Large intestine (tissue), 3 donors: ENCODE results near the gene MTUS2. TPM values are rescaled to one million over a fixed set of nuclear protein-coding genes. Genes with fewer than 3 reads are reported as not detected.

ENCODE experiments used
- DNase-seq, 2 donors: peaks; one replicate each; pipeline versions ENCODE4 v3.0.0 to v3.0.0-alpha.2; 2013
- H3K27ac ChIP-seq: one replicate; pipeline ENCODE4 v1.5.1; 2013; ENCODE audit warnings: low read length
- H3K27me3 ChIP-seq: 2 replicates; pipeline ENCODE4 v1.6.1; 2013; ENCODE audit warnings: low read length; ENCODE audit not compliant: control insufficient read depth, insufficient read depth
- H3K36me3 ChIP-seq: 2 replicates; pipeline ENCODE4 v1.6.1; 2013; ENCODE audit warnings: low read length; ENCODE audit not compliant: control insufficient read depth, insufficient read depth
- H3K4me1 ChIP-seq: one replicate; pipeline ENCODE4 v1.6.1; 2013; ENCODE audit warnings: low read length; ENCODE audit not compliant: control insufficient read depth, insufficient read depth
- H3K4me3 ChIP-seq: one replicate; pipeline ENCODE4 v1.5.1; 2013; ENCODE audit warnings: low read length
- H3K9me3 ChIP-seq: one replicate; pipeline ENCODE4 v1.6.1; 2013; ENCODE audit warnings: mild to moderate bottlenecking, low read depth, low read length, moderate library complexity; ENCODE audit not compliant: control insufficient read depth
- WGBS: methylation state at CpG from one replicate; pipeline ENCODE4 v1.1.5; 2013; ENCODE audit warnings: low lambda C conversion rate; ENCODE audit not compliant: insufficient coverage; 5-methylcytosine and 5-hydroxymethylcytosine counted together
- polyA plus RNA-seq: library from polyadenylated mRNA; unstranded; fragments of 120-200 nt; gene quantifications from one replicate; pipeline ENCODE4 v1.2.1, GENCODE V29; 2013

The MTUS2 gene
- polyA plus RNA-seq, 1 donor = 1.9 TPM

- H3K27me3 ChIP-seq = no peaks in the 10 kb centered on the region
- no peaks in the 10 kb centered on the region for H3K9me3 ChIP-seq
- H3K4me3 ChIP-seq = no peak overlapping the region
- no peaks in the 10 kb centered on the region for H3K4me1 ChIP-seq
- no peak for DNase-seq
- no peak overlapping the region for H3K27ac ChIP-seq
- H3K36me3 ChIP-seq = no peaks in the 10 kb centered on the region
These were observed 464.6 kb downstream of the MTUS2 start for GRCh38 chr13:29284726-29285125.

GRCh38 chr13:29287237-29287636 is 467.1 kb downstream of the MTUS2 start:
- H3K36me3 ChIP-seq = no peaks in the 10 kb centered on the region
- H3K4me1 ChIP-seq = no peaks in the 10 kb centered on the region
- no peak overlapping the region for H3K27ac ChIP-seq
- no peak overlapping the region for H3K4me3 ChIP-seq
- no peak for DNase-seq
- no peaks in the 10 kb centered on the region for H3K27me3 ChIP-seq
- no peaks in the 10 kb centered on the region for H3K9me3 ChIP-seq
- no CpG with 5 or more reads among the region's 5 CpGs for WGBS

- no CpG with 5 or more reads among the region's 3 CpGs for WGBS
- Histone ChIP-seq H3K4me1 (no peaks in the 10 kb centered on the region), H3K4me3 (no peak overlapping the region), H3K36me3 (no peaks in the 10 kb centered on the region), H3K27me3 (no peaks in the 10 kb centered on the region), H3K27ac (no peak overlapping the region), H3K9me3 (no peaks in the 10 kb centered on the region)
- no peak for DNase-seq
These were observed 471.9 kb downstream of the MTUS2 start for GRCh38 chr13:29292045-29292444.

GRCh38 chr13:29294821-29295220 is 474.7 kb downstream of the MTUS2 start:
- no peak overlapping the region for H3K27ac ChIP-seq
- no peaks in the 10 kb centered on the region for H3K9me3 ChIP-seq
- H3K36me3 ChIP-seq = no peaks in the 10 kb centered on the region
- no peak overlapping the region for H3K4me3 ChIP-seq
- no CpG with 5 or more reads among the region's 1 CpG for WGBS
- no peak for DNase-seq
- H3K4me1 ChIP-seq = no peaks in the 10 kb centered on the region
- no peaks in the 10 kb centered on the region for H3K27me3 ChIP-seq

GRCh38 chr13:29301027-29301426 is 480.9 kb downstream of the MTUS2 start:
- Histone ChIP-seq H3K27ac (no peak overlapping the region), H3K36me3 (no peaks in the 10 kb centered on the region), H3K4me3 (no peak overlapping the region), H3K4me1 (no peaks in the 10 kb centered on the region), H3K27me3 (no peaks in the 10 kb centered on the region), H3K9me3 (no peaks in the 10 kb centered on the region)
- DNase-seq = no peak
- WGBS = no CpG with 5 or more reads among the region's 1 CpG

- no peak for DNase-seq
- H3K27ac ChIP-seq = no peak overlapping the region
- no peaks in the 10 kb centered on the region for H3K4me1 ChIP-seq
- no peaks in the 10 kb centered on the region for H3K36me3 ChIP-seq
- no peaks in the 10 kb centered on the region for H3K27me3 ChIP-seq
- H3K4me3 ChIP-seq = no peak overlapping the region
- no peaks in the 10 kb centered on the region for H3K9me3 ChIP-seq
These were observed 484.0 kb downstream of the MTUS2 start for GRCh38 chr13:29304148-29304547.

GRCh38 chr13:29310806-29311205 is 490.7 kb downstream of the MTUS2 start:
- no peaks in the 10 kb centered on the region for H3K9me3 ChIP-seq
- WGBS = no CpG with 5 or more reads among the region's 2 CpGs
- H3K27ac ChIP-seq = no peak overlapping the region
- H3K27me3 ChIP-seq = no peaks in the 10 kb centered on the region
- no peak for DNase-seq
- no peaks in the 10 kb centered on the region for H3K4me1 ChIP-seq
- H3K4me3 ChIP-seq = no peak overlapping the region
- no peaks in the 10 kb centered on the region for H3K36me3 ChIP-seq

- Histone ChIP-seq H3K4me3 (no peak overlapping the region), H3K27ac (no peak overlapping the region), H3K4me1 (no peaks in the 10 kb centered on the region), H3K27me3 (peaks cover 10% of the 10 kb centered on the region), H3K36me3 (no peaks in the 10 kb centered on the region), H3K9me3 (no peaks in the 10 kb centered on the region)
- no CpG with 5 or more reads among the region's 2 CpGs for WGBS
- DNase-seq = no peak
These were observed 495.7 kb downstream of the MTUS2 start for GRCh38 chr13:29315847-29316246.

- no peak overlapping the region for H3K27ac ChIP-seq
- no peaks in the 10 kb centered on the region for H3K4me1 ChIP-seq
- DNase-seq = no peak
- peaks cover 10% of the 10 kb centered on the region for H3K27me3 ChIP-seq
- H3K4me3 ChIP-seq = no peak overlapping the region
- no peaks in the 10 kb centered on the region for H3K36me3 ChIP-seq
- no CpG with 5 or more reads among the region's 5 CpGs for WGBS
- no peaks in the 10 kb centered on the region for H3K9me3 ChIP-seq
These were observed 497.7 kb downstream of the MTUS2 start for GRCh38 chr13:29317828-29318227.

GRCh38 chr13:29318741-29319140 is 498.6 kb downstream of the MTUS2 start:
- 20% methylated on average over 1 of the region's 6 CpGs for WGBS
- Histone ChIP-seq H3K9me3 (no peaks in the 10 kb centered on the region), H3K27me3 (peaks cover 10% of the 10 kb centered on the region), H3K36me3 (no peaks in the 10 kb centered on the region), H3K27ac (no peak overlapping the region), H3K4me1 (no peaks in the 10 kb centered on the region), H3K4me3 (no peak overlapping the region)
- DNase-seq = no peak

GRCh38 chr13:29319451-29319850 is 499.3 kb downstream of the MTUS2 start:
- Histone ChIP-seq H3K4me3 (no peak overlapping the region), H3K27me3 (peaks cover 10% of the 10 kb centered on the region), H3K9me3 (no peaks in the 10 kb centered on the region), H3K4me1 (no peaks in the 10 kb centered on the region), H3K36me3 (no peaks in the 10 kb centered on the region), H3K27ac (no peak overlapping the region)
- WGBS = no CpG with 5 or more reads among the region's 9 CpGs
- DNase-seq = no peak
